NCI-H510A (cell line): ENCODE data around the gene KCTD12.
"Not testable (repeated sequence)": the region's sequence is repeated elsewhere in the genome, so short reads cannot be mapped to it uniquely, and the experiment has no call there.

ENCODE experiments used
- DNase-seq: peaks from one replicate; lab custom pipeline; 2025; lab: John Stamatoyannopoulos, UW

KCTD12 gene

GRCh38 chr13:76886292-76887075 is at the start of gene KCTD12:
KCTD12 (minus strand) TSS chr13:76886405; CDS start chr13:76886148, 257 bp downstream.
- peak; percentile 25 for DNase-seq

GRCh38 chr13:76934671-76935070 is 48.5 kb upstream of the KCTD12 start:
- no peak for DNase-seq

- DNase-seq = no peak
These were observed 45.9 kb upstream of the KCTD12 start for GRCh38 chr13:76932076-76932475.

- DNase-seq = no peak
These were observed 43.7 kb upstream of the KCTD12 start for GRCh38 chr13:76929851-76930374.

GRCh38 chr13:76929320-76929719 is 43.1 kb upstream of the KCTD12 start:
- DNase-seq = no peak

- DNase-seq = no peak
These were observed 42.3 kb upstream of the KCTD12 start for GRCh38 chr13:76928456-76928855.

GRCh38 chr13:76927955-76928354 is 41.8 kb upstream of the KCTD12 start:
- DNase-seq = no peak

- no peak for DNase-seq
These were observed 38.9 kb upstream of the KCTD12 start for GRCh38 chr13:76925115-76925514.

GRCh38 chr13:76921516-76921915 is 35.3 kb upstream of the KCTD12 start:
- DNase-seq = no peak

GRCh38 chr13:76917755-76918481 is 31.7 kb upstream of the KCTD12 start:
- DNase-seq = not testable (repeated sequence)

GRCh38 chr13:76917095-76917494 is 30.9 kb upstream of the KCTD12 start:
- DNase-seq = no peak

- DNase-seq = no peak
These were observed 27.7 kb upstream of the KCTD12 start for GRCh38 chr13:76913898-76914297.

- DNase-seq = no peak
These were observed 26.3 kb upstream of the KCTD12 start for GRCh38 chr13:76912476-76912875.

- no peak for DNase-seq
These were observed 18.3 kb upstream of the KCTD12 start for GRCh38 chr13:76904507-76904906.

GRCh38 chr13:76903544-76904162 is 17.4 kb upstream of the KCTD12 start:
- no peak for DNase-seq

GRCh38 chr13:76899066-76899465 is 12.9 kb upstream of the KCTD12 start:
- DNase-seq = not testable (repeated sequence)

- DNase-seq = not testable (repeated sequence)
These were observed 11.0 kb upstream of the KCTD12 start for GRCh38 chr13:76897171-76897570.

- DNase-seq = no peak
These were observed 8.4 kb upstream of the KCTD12 start for GRCh38 chr13:76894401-76895110.

GRCh38 chr13:76892488-76892887 is 6.3 kb upstream of the KCTD12 start:
- DNase-seq = no peak

GRCh38 chr13:76890021-76890420 is 3.8 kb upstream of the KCTD12 start:
- no peak for DNase-seq

GRCh38 chr13:76889254-76889653 is 3.0 kb upstream of the KCTD12 start:
- no peak for DNase-seq

- no peak for DNase-seq
These were observed 2.2 kb upstream of the KCTD12 start for GRCh38 chr13:76888421-76888820.
